K562 (cell line): ENCODE data around the gene IRF3. TPM values are rescaled to one million over a fixed set of nuclear protein-coding genes. Genes with fewer than 3 reads are reported as not detected.

Source experiments
- ATF3 ChIP-seq, 2 experiments: fragments of 450-650 bp in 1 of 2; sonication (generic) in 1 of 2; formaldehyde crosslinking in 1 of 2; IDR thresholded peaks in 1 of 2; conservative IDR thresholded peaks in 1 of 2; 2 replicates each; pipeline versions ENCODE4 v1.6.1 to v1.8.1; 2016 to 2023; ENCODE audit warnings: mild to moderate bottlenecking in 2 of 2, moderate library complexity in 2 of 2, inconsistent platforms in 1 of 2, missing genetic modification reagents in 1 of 2
- CHD7 ChIP-seq: fragments of 200-600 bp; sonication (generic); IDR thresholded peaks from one replicate; pipeline ENCODE4 v1.6.1; 2012; ENCODE audit warnings: mild to moderate bottlenecking, low read depth, low read length, inconsistent platforms
- ESRRA ChIP-seq: fragments of 450-650 bp; IDR thresholded peaks from 2 replicates; pipeline ENCODE4 v1.6.1; 2014; ENCODE audit warnings: low read depth, mild to moderate bottlenecking, moderate library complexity, borderline replicate concordance
- GABPB1 ChIP-seq: sonication (generic); formaldehyde crosslinking; IDR thresholded peaks from 2 replicates; pipeline ENCODE4 v1.8.0; 2022; ENCODE audit warnings: mild to moderate bottlenecking, missing genetic modification reagents
- HDAC1 ChIP-seq, 2 experiments: fragments of 450-650 bp; IDR thresholded peaks; 2 replicates each; pipeline ENCODE4 v1.6.1; 2016 to 2017; ENCODE audit warnings: inconsistent platforms in 1 of 2, mild to moderate bottlenecking in 1 of 2, moderate library complexity in 1 of 2
- KAT8 ChIP-seq: fragments of 450-650 bp; IDR thresholded peaks from 2 replicates; pipeline ENCODE4 v1.6.1; 2016; ENCODE audit warnings: low read depth, mild to moderate bottlenecking
- KDM1A ChIP-seq, 2 experiments: fragments of 450-650 bp; IDR thresholded peaks; 2 replicates each; pipeline ENCODE4 v1.6.1; 2016; ENCODE audit warnings: mild to moderate bottlenecking in 2 of 2
- MAZ ChIP-seq, 2 experiments: fragments of 450-650 bp in 1 of 2; sonication (generic) in 1 of 2; formaldehyde crosslinking; IDR thresholded peaks in 1 of 2; conservative IDR thresholded peaks in 1 of 2; 2 replicates each; pipeline versions ENCODE4 v1.4.0 to v1.5.0; 2020; ENCODE audit warnings: mild to moderate bottlenecking in 1 of 2, missing genetic modification reagents in 1 of 2
- NRF1 ChIP-seq, 2 experiments: fragments of 450-650 bp; IDR thresholded peaks in 1 of 2; conservative IDR thresholded peaks in 1 of 2; 2 replicates each; pipeline ENCODE4 v1.6.1; 2014; ENCODE audit warnings: mild to moderate bottlenecking in 2 of 2
- TEAD1 ChIP-seq, 2 experiments: fragments of 450-650 bp in 1 of 2; sonication (generic) in 1 of 2; formaldehyde crosslinking; IDR thresholded peaks; 2 replicates each; pipeline versions ENCODE4 v1.4.0 to v1.8.0; 2020 to 2022; ENCODE audit warnings: mild to moderate bottlenecking in 2 of 2, missing genetic modification reagents in 1 of 2
- ZBTB2 ChIP-seq: fragments of 450-650 bp; IDR thresholded peaks from 2 replicates; pipeline ENCODE4 v1.6.1; 2016; ENCODE audit warnings: antibody characterized with exemption
- polyA plus RNA-seq, 8 experiments: library from polyadenylated mRNA; depleted of rRNA in 4 of 8; stranded (reverse) in 5 of 8; unstranded in 3 of 8; fragments of >200 nt; fragmentation: Nextera tagmentation in 2 of 8; fragmentation: Illumina TruSeq in 1 of 8; extraction: Ambion mirVana in 2 of 8; extraction: Trizol in 1 of 8; gene quantifications; 2 replicates each; pipeline versions ENCODE4 v1.2.1 to v1.2.3, GENCODE V29; 2011 to 2014; ENCODE audit warnings: inconsistent platforms in 1 of 8, missing spikeins in 1 of 8
- total RNA-seq, 7 experiments: library from RNA; depleted of rRNA in 6 of 7; stranded (reverse); fragments of >200 nt in 6 of 7; fragmentation: Illumina TruSeq in 2 of 7; extraction: Trizol in 2 of 7; gene quantifications; 2 replicates each; pipeline versions ENCODE4 v1.2.1 to v1.2.3, GENCODE V29; 2011 to 2021; ENCODE audit warnings: low replicate concordance in 1 of 7

The IRF3 gene
- total and polyA plus RNA-seq, 9 of the 15 experiments (the other 6 are each of a cell fraction or from before 2014, with no cell fraction given), result 7.5 to 145 (median 65.4) TPM

DNA sequence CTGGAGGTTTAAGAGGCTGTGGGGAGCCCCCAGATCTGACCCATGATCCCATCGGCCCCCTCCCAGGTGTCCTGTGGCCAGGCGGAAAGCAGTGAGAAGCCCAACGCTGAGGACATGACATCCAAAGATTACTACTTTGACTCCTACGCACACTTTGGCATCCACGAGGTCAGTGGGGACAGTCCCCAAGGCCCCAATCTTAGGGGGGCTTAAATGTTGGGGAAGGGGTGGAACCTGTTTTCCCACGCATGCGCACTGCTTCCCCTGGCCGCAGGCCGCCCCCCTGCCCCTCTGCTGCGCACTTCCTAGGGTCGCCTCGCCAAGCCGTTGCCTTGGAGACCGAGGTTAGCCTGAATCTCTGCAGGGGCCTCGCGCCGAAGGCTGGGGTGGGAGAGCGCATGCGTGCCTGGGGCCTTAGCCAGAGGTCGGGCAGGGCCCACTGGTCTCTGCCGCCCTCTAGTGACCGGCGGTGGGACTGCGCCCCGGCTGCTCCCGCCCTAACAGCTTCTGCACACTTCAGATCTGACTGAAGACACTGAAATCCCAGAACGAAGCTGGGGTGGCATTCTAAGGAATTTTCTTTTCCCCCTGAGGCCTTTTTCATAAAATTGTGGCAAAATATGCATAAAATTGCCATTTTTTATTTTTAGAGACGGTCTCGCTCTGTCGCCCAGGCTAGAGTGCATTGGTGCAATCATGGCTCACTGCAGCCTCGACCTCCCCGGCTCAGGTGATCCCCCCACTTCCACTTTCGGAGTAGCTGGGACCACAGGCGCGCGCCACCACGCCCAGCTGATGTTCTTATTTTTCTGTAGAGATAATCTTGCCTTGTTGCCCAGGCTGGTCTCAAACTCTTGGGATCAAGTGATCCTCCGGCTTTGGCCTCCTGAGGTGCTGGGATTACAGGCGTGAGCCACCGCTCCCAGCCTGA is 15.0 kb upstream of the IRF3 start (continued):
- TF ChIP-seq MAZ (CRISPR knock-in tag; conservative IDR thresholded peaks at IDR 0.05 in 1 of 2, IDR thresholded peaks at IDR 0.05 in 1 of 2) (peak; percentile 42 to 65; a peak in 2 of 4 replicates), KAT8 (no peak), CHD7 (no peak), ATF3 (IDR thresholded peaks at IDR 0.05) (no peak), ATF3 (CRISPR knock-in tag; conservative IDR thresholded peaks at IDR 0.05) (0 out of 2 replicates have a peak, but pooled peaks have one; percentile 52), GABPB1 (peak; percentile 67; the same call in 1 of the 2 replicates), KDM1A (IDR thresholded peaks at IDR 0.05) (peak; percentile 78 to 81; a peak in 3 of 4 replicates), TEAD1 (CRISPR knock-in tag; IDR thresholded peaks at IDR 0.05) (peak in 1 of 2 experiments; percentile 65; a peak in 1 of 4 replicates), ESRRA (peak; percentile 37; the same call in 1 of the 2 replicates), NRF1 (conservative IDR thresholded peaks at IDR 0.05 in 1 of 2, IDR thresholded peaks at IDR 0.05 in 1 of 2) (peak; percentile 91 to 93), HDAC1 (IDR thresholded peaks at IDR 0.05) (peak in 1 of 2 experiments; percentile 43; a peak in 1 of 4 replicates), ZBTB2 (0 out of 2 replicates have a peak, but pooled peaks have one; percentile 48)
